ENCODE measurements around the gene LEUTX.
"Not testable (repeated sequence)": the region's sequence is repeated elsewhere in the genome, so short reads cannot be mapped to it uniquely, and the experiment has no call there.

Gene LEUTX

DNA sequence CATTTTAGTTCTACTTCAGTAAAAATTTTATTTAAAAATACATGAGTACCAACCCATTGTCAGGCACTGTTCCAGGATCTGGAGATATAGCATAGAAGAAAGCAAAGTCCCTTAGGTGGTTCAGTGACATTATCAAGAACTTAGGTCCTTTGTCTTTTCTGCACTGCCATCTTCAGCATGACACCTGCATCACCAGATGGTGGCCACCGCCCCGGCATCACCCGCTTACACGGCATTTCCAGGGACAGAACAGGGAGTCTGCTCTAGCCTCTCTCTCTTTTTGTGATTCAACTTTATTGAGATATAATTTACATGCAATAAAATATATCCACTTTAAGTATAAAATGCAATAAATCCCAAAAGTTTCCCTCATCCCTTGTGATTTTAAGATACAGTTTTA lies 31.8 kb downstream of the LEUTX start:
- H3K9me3 ChIP-seq = no peaks in the 10 kb centered on the region
- H3K27me3 ChIP-seq = no peaks in the 10 kb centered on the region
- no peaks in the 10 kb centered on the region for H3K4me1 ChIP-seq (ENCODE audit: control insufficient read depth in 1 of 2, insufficient read depth in 1 of 2, low read depth in 1 of 2, low read length in 1 of 2)
- no peak overlapping the region for H3K27ac ChIP-seq
- no peak overlapping the region for H3K4me3 ChIP-seq (ENCODE audit: low read depth in 1 of 2, low read length in 1 of 2)
- no peaks in the 10 kb centered on the region for H3K36me3 ChIP-seq
- TF ChIP-seq, protein P1, sequence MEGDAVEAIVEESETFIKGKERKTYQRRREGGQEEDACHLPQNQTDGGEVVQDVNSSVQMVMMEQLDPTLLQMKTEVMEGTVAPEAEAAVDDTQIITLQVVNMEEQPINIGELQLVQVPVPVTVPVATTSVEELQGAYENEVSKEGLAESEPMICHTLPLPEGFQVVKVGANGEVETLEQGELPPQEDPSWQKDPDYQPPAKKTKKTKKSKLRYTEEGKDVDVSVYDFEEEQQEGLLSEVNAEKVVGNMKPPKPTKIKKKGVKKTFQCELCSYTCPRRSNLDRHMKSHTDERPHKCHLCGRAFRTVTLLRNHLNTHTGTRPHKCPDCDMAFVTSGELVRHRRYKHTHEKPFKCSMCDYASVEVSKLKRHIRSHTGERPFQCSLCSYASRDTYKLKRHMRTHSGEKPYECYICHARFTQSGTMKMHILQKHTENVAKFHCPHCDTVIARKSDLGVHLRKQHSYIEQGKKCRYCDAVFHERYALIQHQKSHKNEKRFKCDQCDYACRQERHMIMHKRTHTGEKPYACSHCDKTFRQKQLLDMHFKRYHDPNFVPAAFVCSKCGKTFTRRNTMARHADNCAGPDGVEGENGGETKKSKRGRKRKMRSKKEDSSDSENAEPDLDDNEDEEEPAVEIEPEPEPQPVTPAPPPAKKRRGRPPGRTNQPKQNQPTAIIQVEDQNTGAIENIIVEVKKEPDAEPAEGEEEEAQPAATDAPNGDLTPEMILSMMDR (IDR thresholded peaks at IDR 0.05) = no peak

DNA sequence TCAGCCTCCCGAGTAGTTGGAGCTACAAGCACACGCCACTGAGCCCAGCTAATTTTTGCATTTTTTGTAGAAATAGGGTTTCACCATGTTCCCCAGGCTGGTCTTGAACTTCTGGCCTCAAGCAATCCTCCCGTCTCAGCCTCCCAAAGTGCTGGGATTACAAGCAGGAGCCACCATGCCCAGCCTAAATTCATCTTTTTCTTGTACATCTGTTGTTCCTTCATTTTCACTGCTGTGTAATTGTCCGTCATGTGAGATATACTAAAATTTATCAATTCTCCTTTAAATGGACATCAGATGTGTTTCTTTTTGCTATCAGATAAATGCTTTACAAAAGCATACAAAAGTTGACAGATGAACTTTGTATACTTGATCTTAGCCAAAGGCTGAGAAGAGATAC lies 32.4 kb downstream of the LEUTX start:
- Histone ChIP-seq H3K4me3 (ENCODE audit: low read depth in 1 of 2, low read length in 1 of 2) (no peak overlapping the region), H3K27me3 (no peaks in the 10 kb centered on the region), H3K27ac (no peak overlapping the region), H3K9me3 (no peaks in the 10 kb centered on the region), H3K4me1 (ENCODE audit: control insufficient read depth in 1 of 2, insufficient read depth in 1 of 2, low read depth in 1 of 2, low read length in 1 of 2) (no peaks in the 10 kb centered on the region), H3K36me3 (no peaks in the 10 kb centered on the region)
- TF ChIP-seq, protein P1 (IDR thresholded peaks at IDR 0.05) = no peak

DNA sequence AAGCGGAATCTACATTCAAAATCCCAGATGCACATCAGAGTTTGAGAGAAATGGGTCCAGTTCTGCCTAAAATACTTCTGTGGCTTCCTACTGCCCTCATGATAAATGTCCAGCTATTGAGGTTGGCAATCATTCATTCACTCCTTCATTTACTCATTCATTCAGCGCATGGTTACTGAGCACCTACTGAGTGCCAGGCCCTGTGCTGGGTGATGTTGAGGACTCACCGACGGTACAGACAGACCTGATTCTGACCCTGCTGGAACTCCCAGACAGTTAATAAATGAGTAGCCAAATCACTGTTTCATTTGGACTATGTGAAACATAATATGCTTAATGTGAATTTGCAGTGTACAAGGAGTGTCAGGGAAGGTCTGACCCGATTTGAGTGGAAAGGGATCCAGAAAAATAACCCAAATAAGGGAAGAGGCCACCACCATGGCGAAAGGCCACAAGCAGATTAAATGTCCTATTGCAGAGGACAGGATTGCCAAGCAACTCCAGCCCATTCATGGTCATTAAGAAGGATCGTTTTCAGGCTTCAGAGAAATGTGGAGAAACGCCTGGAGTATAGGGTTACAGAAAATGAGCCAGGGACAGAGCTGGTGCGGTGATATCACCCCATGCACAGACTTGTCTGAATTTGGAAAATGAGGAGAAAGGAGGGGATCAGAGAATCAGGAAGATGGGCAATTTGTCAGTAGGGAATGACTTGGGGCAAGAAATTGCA lies 34.8 kb downstream of the LEUTX start:
- TF ChIP-seq, protein P1 (IDR thresholded peaks at IDR 0.05) = no peak
- no peaks in the 10 kb centered on the region for H3K4me1 ChIP-seq (ENCODE audit: control insufficient read depth in 1 of 2, insufficient read depth in 1 of 2, low read depth in 1 of 2, low read length in 1 of 2)

DNA sequence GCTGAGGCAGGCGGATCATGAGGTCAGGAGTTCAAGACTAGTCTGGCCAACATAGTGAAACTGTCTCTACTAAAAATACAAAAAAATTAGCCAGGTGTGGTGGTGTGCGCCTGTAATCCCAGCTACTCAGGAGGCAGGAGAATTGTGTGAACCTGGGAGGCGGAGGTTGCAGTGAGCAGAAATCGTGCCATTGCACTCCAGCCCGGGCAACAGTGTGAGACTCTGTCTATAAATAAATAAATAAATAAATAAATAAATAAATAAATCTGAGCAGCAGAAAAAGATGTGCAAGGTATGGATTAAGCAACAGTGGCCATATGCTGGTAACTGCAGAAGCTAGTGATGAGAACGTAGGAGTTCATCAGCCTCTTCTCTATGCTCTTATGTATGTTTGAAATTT lies 35.5 kb downstream of the LEUTX start:
- H3K9me3 ChIP-seq; H3K27me3 ChIP-seq; H3K36me3 ChIP-seq; H3K4me3 ChIP-seq (ENCODE audit: low read depth in 1 of 2, low read length in 1 of 2); H3K4me1 ChIP-seq (ENCODE audit: control insufficient read depth in 1 of 2, insufficient read depth in 1 of 2, low read depth in 1 of 2, low read length in 1 of 2); H3K27ac ChIP-seq: not testable (repeated sequence)

More for the DNA sequence above, 34.8 kb downstream of the LEUTX start:
- no peaks in the 10 kb centered on the region for H3K27me3 ChIP-seq
- no peak overlapping the region for H3K27ac ChIP-seq
- H3K4me3 ChIP-seq (ENCODE audit: low read depth in 1 of 2, low read length in 1 of 2) = no peak overlapping the region
- H3K9me3 ChIP-seq = no peaks in the 10 kb centered on the region
- no peaks in the 10 kb centered on the region for H3K36me3 ChIP-seq

DNA sequence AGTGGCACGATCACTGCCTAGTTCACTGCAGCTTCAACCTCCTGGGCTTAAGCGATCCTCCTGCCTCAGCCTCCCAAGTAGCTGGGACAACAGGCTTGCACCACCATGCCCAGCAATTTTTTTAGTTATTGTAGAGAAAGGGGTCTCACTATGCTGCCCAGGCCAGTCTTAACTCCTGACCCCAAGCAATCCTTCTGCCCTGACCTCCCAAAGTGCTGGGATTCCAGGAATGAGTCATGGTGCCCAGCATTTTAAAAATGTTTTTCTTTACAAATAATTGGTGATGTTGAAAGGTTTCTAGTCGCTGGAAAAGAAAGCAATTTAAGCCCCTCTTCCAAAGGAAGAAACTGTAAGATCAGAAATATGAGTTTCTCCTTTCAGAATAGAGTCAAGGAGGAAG lies 35.9 kb downstream of the LEUTX start:
- H3K27me3 ChIP-seq = no peaks in the 10 kb centered on the region
- H3K4me3 ChIP-seq (ENCODE audit: low read depth in 1 of 2, low read length in 1 of 2) = no peak overlapping the region
- no peaks in the 10 kb centered on the region for H3K9me3 ChIP-seq
- TF ChIP-seq, protein P1 (IDR thresholded peaks at IDR 0.05) = no peak
- H3K36me3 ChIP-seq = no peaks in the 10 kb centered on the region
- no peak overlapping the region for H3K27ac ChIP-seq
- no peaks in the 10 kb centered on the region for H3K4me1 ChIP-seq (ENCODE audit: control insufficient read depth in 1 of 2, insufficient read depth in 1 of 2, low read depth in 1 of 2, low read length in 1 of 2)

DNA sequence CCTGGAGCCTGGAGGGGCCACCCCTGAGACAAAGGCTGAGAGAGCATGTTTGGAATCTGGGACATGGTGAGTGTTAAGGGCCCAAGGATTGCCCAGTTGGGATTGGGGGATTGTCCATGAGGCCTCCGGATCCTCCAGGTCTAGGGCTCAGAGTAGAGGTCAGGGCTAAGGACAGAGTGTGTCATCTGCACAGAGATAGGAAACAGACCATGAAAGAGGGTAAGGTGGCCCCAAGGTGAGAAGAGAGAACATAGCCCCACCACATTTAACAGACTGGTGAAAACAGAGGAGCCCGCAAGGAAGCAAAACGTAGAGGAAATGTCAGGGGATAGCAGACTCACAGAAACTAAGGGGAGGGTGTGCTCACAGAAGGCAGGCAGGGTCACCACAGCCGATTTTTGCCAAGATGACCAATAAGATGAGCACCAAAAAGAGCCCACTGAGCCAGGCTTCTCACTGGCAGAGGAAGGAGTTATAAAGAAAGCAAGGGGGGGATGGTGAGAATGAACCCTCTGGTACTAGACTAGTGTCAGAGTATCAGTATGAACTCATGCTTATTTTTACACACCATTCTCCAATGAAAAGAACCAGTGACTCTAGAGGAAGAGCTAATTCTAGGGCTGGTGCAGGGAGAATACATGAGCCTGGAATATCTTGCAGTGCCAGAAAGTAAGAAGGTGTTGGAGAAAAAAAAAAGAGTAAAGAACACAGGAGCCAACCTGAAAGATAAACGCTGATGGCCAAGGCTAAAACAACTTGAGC lies 37.8 kb downstream of the LEUTX start:
- TF ChIP-seq, protein P1 (IDR thresholded peaks at IDR 0.05) = no peak
- no peaks in the 10 kb centered on the region for H3K36me3 ChIP-seq
- no peak overlapping the region for H3K4me3 ChIP-seq (ENCODE audit: low read depth in 1 of 2, low read length in 1 of 2)
- H3K27me3 ChIP-seq = no peaks in the 10 kb centered on the region
- no peaks in the 10 kb centered on the region for H3K4me1 ChIP-seq (ENCODE audit: control insufficient read depth in 1 of 2, insufficient read depth in 1 of 2, low read depth in 1 of 2, low read length in 1 of 2)
- no peaks in the 10 kb centered on the region for H3K9me3 ChIP-seq
- no peak overlapping the region for H3K27ac ChIP-seq

Data from neutrophil (primary cell).